DOHH2 (cell line): Measurements from ENCODE around the gene VPREB3.

Experiments
- CTCF ChIP-seq: fragments of 200-600 bp; sonication (generic); IDR thresholded peaks from one replicate; pipeline ENCODE4 v1.5.1; 2014; ENCODE audit warnings: antibody characterized with exemption, mild to moderate bottlenecking, low read depth, low read length; ENCODE audit not compliant: poor library complexity, severe bottlenecking
- EZH2phosphoT487 ChIP-seq: fragments of 200-600 bp; sonication (generic); IDR thresholded peaks from 2 replicates; pipeline ENCODE4 v1.6.1; 2017; ENCODE audit warnings: borderline replicate concordance, mild to moderate bottlenecking, antibody characterized with exemption, low read length, moderate library complexity, mixed read lengths

- TF ChIP-seq CTCF (no peak), EZH2phosphoT487 (no peak)
Observed at GRCh38 chr22:23754980-23755636, 883 bp upstream of the VPREB3 start.
